ENCODE data around the gene ZBTB39.
"Not testable (repeated sequence)": the region's sequence is repeated elsewhere in the genome, so short reads cannot be mapped to it uniquely, and the experiment has no call there.

ZBTB39 gene

DNA sequence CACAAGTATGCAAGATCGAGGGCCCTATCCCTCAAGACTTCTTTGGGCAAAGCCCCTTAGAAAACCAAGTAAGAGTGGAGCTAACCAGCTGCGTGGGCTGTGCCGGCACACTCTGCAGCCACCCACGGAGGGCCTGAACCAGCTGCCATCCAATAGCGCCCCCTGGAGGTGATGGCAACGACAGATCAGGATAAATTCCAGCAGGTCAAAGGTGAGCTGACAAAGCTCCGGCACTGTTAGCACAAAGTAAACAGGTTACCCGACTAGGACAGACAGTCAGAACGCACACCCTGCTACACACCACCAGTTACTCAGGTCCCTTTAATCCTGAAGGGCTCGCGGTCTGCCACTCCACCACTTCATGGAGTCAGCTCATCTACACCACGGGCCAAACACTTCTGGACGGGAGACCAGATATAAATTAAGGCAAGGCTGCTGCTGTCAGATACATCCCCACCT lies 4.9 kb downstream of the ZBTB39 start:
- DNase-seq (ENCODE audit: low read depth): no peak

GRCh38 chr12:57000393-57000792 lies 6.0 kb downstream of the ZBTB39 start:
- DNase-seq (ENCODE audit: low read depth): no peak

DNA sequence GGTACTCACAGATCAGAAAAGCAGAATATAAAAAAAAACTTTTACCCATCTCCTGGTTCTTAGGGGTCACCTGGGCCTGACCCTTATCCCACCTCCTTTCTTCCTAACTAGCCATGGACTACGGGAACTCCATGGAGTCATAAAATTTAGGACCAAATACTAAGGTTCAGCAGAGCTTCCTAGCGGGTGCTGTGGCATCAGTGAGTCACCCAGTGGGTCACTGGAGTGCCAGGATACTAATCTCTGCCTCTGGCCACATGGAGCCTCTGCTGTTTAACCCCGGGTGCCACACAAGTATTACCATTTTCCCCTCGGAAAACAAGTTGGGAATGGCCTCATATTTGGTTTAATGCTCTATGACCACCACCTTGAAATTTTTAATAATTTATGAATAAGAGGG lies 6.9 kb downstream of the ZBTB39 start:
- no peak for DNase-seq (ENCODE audit: low read depth)

DNA sequence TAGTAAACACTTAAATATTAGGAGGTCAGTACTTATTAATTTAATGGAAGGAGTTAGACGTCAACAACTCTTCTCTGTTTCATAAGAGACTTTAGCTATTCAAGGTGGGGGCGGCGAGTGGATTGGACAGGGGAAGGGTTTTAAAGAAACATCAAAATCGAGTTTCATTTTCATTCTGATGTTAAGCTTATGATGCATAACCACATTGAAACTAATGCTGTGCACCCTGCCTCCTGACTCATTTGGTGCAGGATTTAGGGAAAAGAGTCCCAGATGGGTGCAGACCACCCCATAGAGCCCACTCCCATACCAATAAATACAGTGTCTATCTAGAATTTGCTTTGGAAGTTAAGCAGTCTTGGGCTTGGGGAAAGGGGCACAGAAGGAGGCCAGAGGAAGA lies 7.4 kb downstream of the ZBTB39 start:
- no peak for DNase-seq (ENCODE audit: low read depth)

DNA sequence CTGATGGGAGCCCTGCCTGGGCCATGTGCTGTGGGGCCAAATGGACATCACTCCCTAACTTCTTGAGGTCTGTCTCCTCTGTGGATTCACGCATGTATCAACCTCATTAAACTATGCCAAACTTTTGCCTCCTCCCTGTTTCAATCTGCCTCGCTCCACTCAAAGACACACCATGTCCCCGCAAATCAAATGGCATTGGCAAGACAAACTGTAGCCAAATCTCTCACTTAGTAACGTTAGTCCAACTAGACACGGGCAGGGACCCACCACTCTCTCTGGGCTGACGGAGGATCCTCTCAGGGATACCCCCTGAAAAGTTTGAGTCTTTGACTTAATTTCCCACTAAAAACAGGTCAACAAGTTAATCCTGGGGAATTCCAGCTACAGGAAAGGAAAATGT lies 8.0 kb downstream of the ZBTB39 start:
- DNase-seq (ENCODE audit: low read depth): no peak

- DNase-seq (ENCODE audit: low read depth): no peak
Observed at GRCh38 chr12:56996793-56997545, 9.4 kb downstream of the ZBTB39 start.

GRCh38 chr12:56995930-56996496 lies 10.3 kb downstream of the ZBTB39 start:
- DNase-seq (ENCODE audit: low read depth): no peak

DNA sequence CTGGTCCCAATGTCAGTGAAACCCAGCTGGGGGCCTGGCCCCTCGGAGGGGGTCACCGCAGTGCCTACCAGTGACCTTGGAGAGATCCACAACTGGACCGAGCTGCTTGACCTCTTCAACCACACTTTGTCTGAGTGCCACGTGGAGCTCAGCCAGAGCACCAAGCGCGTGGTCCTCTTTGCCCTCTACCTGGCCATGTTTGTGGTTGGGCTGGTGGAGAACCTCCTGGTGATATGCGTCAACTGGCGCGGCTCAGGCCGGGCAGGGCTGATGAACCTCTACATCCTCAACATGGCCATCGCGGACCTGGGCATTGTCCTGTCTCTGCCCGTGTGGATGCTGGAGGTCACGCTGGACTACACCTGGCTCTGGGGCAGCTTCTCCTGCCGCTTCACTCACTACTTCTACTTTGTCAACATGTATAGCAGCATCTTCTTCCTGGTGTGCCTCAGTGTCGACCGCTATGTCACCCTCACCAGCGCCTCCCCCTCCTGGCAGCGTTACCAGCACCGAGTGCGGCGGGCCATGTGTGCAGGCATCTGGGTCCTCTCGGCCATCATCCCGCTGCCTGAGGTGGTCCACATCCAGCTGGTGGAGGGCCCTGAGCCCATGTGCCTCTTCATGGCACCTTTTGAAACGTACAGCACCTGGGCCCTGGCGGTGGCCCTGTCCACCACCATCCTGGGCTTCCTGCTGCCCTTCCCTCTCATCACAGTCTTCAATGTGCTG lies 11.0 kb downstream of the ZBTB39 start:
- DNase-seq (ENCODE audit: low read depth): no peak

- DNase-seq (ENCODE audit: low read depth): no peak
Observed at GRCh38 chr12:56994231-56994746, 12.1 kb downstream of the ZBTB39 start.

DNA sequence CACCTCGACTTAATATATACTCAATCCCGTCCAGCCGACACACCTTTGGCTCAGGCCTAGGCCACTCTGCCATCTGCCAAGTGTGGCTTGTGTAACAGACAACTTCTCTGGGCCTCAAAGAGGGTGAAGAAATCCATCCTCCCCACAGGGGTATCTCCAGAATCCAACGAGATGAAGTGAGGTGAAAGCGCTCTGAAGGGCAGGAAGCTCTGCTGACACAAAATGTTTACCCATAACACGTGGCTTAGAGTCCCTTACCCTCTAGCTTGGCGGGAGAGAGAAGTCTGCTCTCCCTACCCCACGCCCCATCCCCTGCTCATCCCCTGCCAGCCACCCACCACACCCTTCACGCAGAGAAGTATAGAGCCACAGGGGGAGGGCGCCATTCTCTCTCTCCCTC lies 13.0 kb downstream of the ZBTB39 start:
- DNase-seq (ENCODE audit: low read depth): no peak

DNA sequence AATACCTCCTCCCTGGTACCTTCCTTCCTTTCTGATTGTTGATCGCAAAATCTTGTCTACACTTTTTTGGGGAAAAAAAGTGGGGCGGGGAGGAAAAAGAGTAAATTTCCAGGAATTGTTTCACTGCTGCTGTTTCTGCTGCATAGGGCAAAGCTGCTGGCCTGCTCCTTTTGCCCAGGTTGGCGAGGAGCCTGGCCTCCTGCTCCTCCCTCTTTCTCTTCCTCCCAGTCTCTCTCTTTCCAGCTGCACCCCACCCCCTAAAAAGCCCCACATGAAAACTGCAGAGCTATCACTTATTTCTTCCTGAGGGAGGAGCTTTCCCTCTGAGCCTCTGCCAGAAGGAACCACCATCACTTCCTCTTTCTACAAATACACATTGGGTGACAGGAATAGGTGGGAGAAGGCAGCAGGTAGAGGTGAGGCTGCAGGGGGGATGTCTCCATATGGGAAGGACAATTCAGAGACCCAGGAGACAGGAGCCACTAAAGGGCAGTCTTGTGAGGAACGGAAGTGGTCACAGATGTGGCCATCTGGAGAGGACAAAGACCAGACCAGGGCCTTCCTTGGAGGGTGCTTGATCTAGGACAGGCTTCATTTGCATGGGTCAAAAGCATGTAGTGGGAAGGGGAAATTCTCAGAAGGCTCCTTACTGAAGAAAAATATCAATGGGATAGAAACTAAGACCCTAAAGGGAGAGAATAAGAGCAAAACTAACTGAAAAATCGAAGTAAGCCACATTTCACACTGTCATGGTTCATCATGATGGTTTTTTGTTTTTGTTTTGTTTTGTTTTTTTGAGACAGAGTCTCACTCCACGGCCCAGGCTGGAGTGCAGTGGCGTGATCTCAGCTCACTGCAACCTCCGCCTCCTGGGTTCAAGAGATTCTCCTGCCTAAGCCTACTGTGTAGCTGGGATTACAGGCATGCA lies 14.8 kb downstream of the ZBTB39 start:
- no peak for DNase-seq (ENCODE audit: low read depth)

DNA sequence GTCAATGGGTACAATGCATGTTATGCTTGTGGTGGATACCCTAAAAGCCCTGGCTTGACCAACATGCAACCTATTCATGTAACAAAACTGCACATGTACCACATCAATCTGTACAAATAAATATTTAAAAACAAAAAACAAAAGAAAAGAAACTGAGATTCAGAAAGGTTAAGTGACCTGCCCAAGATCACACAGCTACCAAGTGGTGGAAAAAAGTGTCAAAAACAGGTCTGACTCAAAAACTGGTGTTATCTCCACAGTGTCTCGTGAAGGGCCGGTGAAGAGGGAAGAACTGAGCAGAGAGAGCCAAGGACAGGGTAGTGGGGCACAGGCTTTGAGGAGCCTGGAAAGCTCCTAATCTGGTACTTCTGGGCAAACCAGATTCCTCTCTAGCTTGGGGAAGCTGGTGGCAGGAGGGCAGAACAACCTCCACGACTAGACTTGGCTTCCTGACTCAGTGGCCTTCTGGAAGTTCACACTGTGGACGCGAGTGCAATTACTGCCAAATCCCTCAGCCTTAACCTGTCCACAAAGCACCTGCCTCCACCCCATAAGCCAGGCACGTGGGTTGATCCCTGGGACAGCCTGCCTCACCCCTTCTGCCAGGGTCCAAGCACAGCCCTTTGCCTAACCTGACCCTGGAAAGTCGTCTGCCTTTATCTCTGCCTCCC lies 15.6 kb downstream of the ZBTB39 start:
- no peak for DNase-seq (ENCODE audit: low read depth)

- DNase-seq (ENCODE audit: low read depth): no peak
Observed at GRCh38 chr12:56989861-56990610, 16.3 kb downstream of the ZBTB39 start.

- no peak for DNase-seq (ENCODE audit: low read depth)
Observed at GRCh38 chr12:56988207-56988739, 18.1 kb downstream of the ZBTB39 start.

DNA sequence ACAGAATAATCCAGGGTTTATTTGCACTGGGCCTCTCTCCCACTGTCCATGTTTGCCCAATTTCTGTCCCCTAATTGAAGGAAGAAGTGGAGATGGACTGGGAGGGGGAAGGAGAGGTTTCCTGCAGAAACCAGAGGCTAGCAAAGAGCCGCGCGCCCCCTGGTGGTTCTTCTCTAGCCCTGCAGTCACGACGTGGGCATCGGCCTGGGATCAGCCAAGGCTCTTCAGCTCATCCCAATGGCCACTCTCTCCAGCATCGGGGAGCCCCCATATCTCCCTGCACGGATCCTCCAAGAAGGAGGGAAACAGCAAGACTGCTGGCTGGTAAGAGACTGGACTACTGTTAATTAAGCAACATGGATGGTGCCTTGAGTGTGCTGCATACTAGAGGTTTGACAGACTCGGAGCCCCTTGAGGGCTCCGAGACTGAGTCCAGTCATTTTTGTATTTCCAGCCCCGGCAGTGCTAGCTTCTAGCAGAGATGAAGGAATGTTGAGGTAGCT lies 18.7 kb downstream of the ZBTB39 start:
- no peak for DNase-seq (ENCODE audit: low read depth)

DNA sequence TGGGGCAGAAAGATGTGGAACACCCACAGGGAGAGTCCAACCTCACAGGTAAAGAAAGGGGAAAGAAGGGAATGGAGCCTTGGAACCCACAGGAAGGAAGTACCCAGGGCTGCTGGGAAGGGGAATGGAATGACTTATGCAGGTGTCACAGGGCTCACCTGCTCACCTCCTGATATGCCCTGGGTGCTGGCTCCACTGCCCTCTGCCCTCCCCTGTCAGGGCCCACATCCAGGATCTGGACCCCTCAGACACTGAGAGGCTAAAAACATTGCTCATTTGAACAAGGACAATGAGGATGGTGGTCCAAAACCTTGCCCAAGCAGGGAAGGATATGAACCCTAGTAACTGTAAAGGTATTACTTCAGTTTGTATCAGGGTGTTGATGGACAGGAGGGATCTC lies 19.3 kb downstream of the ZBTB39 start:
- no peak for DNase-seq (ENCODE audit: low read depth)

GRCh38 chr12:56985714-56986113 lies 20.6 kb downstream of the ZBTB39 start:
- not testable (repeated sequence) for DNase-seq (ENCODE audit: low read depth)

DNA sequence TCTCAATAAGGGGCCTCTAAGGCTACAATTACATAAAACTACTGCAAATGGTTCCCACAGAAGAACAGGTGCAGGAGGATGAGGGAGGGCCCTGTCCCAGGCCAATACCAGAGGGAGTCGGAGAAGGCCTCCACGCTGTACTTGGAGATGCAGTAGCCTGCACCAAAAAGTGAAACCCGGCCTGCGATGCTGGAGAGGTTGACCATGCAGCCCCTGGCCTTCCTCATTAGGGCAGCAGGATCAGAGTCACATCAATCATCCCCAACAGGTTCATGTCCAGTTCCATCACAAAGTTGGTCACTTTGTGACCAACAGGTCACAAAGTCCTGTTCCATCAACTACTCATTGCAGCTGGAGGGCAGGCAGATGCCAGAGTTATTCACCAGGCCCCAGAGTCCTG lies 23.0 kb downstream of the ZBTB39 start:
- no peak for DNase-seq (ENCODE audit: low read depth)

- not testable (repeated sequence) for DNase-seq (ENCODE audit: low read depth)
Observed at GRCh38 chr12:56982578-56983236, 23.6 kb downstream of the ZBTB39 start.
